GM11168 (cell line): Measurements from ENCODE around the gene GATA6.
"Not testable (repeated sequence)": the region's sequence is repeated elsewhere in the genome, so short reads cannot be mapped to it uniquely, and the experiment has no call there.

ENCODE experiments used
- in situ Hi-C: fragments of 300-500 bp; cut with MboI; formaldehyde crosslinking; loops from one replicate; pipeline ENCODE4 v1.12.0; 2022; ENCODE audit warnings: low sequenced_read_pairs; ENCODE audit not compliant: unreplicated experiment

GATA6 gene

GRCh38 chr18:22200611-22201225, 31.3 kb downstream of the GATA6 start:
- in situ Hi-C loops: no loop called here

- in situ Hi-C loops: no loop called here
These were observed 33.6 kb downstream of the GATA6 start for GRCh38 chr18:22203035-22203434.

GRCh38 chr18:22203536-22204213, 34.3 kb downstream of the GATA6 start:
- in situ Hi-C loops: no loop called here

GRCh38 chr18:22204214-22204536, 34.8 kb downstream of the GATA6 start:
- in situ Hi-C loops: no loop called here

GRCh38 chr18:22204996-22205395, 35.6 kb downstream of the GATA6 start:
- in situ Hi-C loops: no loop called here

GRCh38 chr18:22207021-22207758, 37.8 kb downstream of the GATA6 start:
- in situ Hi-C loops: no loop called here

GRCh38 chr18:22210311-22210754, 40.9 kb downstream of the GATA6 start:
- in situ Hi-C loops: no loop called here

GRCh38 chr18:22211657-22212056, 42.3 kb downstream of the GATA6 start:
- in situ Hi-C loops: no loop called here

GRCh38 chr18:22213333-22213973, 44.1 kb downstream of the GATA6 start:
- in situ Hi-C loops: no loop called here

GRCh38 chr18:22214731-22215528, 45.5 kb downstream of the GATA6 start:
- in situ Hi-C loops: no loop called here

GRCh38 chr18:22218835-22219234, 49.4 kb downstream of the GATA6 start:
- in situ Hi-C loops: no loop called here

- in situ Hi-C loops: no loop called here
These were observed 50.4 kb downstream of the GATA6 start for GRCh38 chr18:22219568-22220355.

GRCh38 chr18:22220585-22220984, 51.2 kb downstream of the GATA6 start:
- in situ Hi-C loops: not testable (repeated sequence)

GRCh38 chr18:22221350-22221749, 52.0 kb downstream of the GATA6 start:
- in situ Hi-C loops: no loop called here

GRCh38 chr18:22223254-22223964, 54.0 kb downstream of the GATA6 start:
- in situ Hi-C loops: no loop called here

- in situ Hi-C loops: no loop called here
These were observed 54.6 kb downstream of the GATA6 start for GRCh38 chr18:22223965-22224322.

- in situ Hi-C loops: no loop called here
These were observed 55.0 kb downstream of the GATA6 start for GRCh38 chr18:22224339-22224738.

- in situ Hi-C loops: no loop called here
These were observed 57.4 kb downstream of the GATA6 start for GRCh38 chr18:22226801-22227200.

GRCh38 chr18:22228976-22229375, 59.6 kb downstream of the GATA6 start:
- in situ Hi-C loops: no loop called here
